Nephron (organoid): ENCODE results near the gene TANK.
"Not testable (repeated sequence)": the region's sequence is repeated elsewhere in the genome, so short reads cannot be mapped to it uniquely, and the experiment has no call there.

Source experiments
- H3K27ac Mint-ChIP-seq, 3 experiments: 2 replicates each; pipeline ENCODE4 v1.8.0; 2020; ENCODE audit warnings: mixed read lengths in 3 of 3, mild to moderate bottlenecking in 2 of 3, moderate library complexity in 1 of 3
- H3K27me3 Mint-ChIP-seq: 2 replicates; pipeline ENCODE4 v1.8.0; 2021; ENCODE audit warnings: low read depth, mild to moderate bottlenecking, moderate library complexity, mixed read lengths
- H3K36me3 Mint-ChIP-seq: 2 replicates; pipeline ENCODE4 v1.8.0; 2020; ENCODE audit warnings: low read depth, mixed read lengths
- H3K4me1 Mint-ChIP-seq: 2 replicates; pipeline ENCODE4 v1.8.0; 2020; ENCODE audit warnings: mixed read lengths
- H3K4me3 Mint-ChIP-seq, 3 experiments: 2 replicates each; pipeline ENCODE4 v1.8.0; 2020; ENCODE audit warnings: mild to moderate bottlenecking in 3 of 3, mixed read lengths in 3 of 3, moderate library complexity in 2 of 3
- H3K9me3 Mint-ChIP-seq: 2 replicates; pipeline ENCODE4 v1.8.0; 2020; ENCODE audit warnings: mixed read lengths
- CTCF ChIP-seq, 3 experiments: fragments of 200-600 bp; sonication (generic); IDR thresholded peaks; one replicate each; pipeline ENCODE4 v1.5.0; 2021; ENCODE audit warnings: antibody characterized with exemption in 3 of 3; ENCODE audit not compliant: unreplicated experiment in 3 of 3

Gene TANK

DNA sequence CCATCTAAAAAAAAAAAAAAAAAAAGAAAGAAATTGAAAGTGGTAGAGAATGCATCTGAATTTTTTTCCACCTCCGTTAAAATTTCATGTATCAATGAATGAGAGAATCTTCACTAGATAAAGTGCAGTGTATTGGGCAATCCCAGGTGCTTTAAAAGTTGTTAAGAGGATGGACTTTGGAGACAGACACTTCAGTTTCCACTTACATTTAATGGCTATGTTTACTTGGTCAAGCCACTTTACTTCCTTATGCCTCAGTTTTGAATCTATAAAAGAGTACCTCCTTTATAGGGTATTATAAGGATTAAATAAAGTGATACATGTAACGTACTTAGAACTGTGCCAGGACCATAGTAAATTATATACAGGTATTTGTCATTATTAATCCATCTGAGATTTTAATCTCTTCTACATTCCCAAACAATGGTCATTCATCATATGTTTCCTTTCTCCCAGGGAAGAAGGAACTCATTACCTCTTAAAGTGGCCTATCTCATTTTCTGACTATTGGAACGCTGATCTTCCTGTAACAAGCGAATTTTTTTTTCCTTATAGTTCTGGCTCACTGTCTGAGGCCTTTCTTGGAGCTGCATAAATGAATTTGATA, 29.1 kb upstream of the TANK start:
- Mint-ChIP-seq H3K27me3 (no peaks in the 10 kb centered on the region), H3K4me3 (no peak overlapping the region), H3K4me1 (peaks cover 18% of the 10 kb centered on the region), H3K9me3 (no peaks in the 10 kb centered on the region), H3K36me3 (no peaks in the 10 kb centered on the region), H3K27ac (no peak overlapping the region)
- no peak for TF ChIP-seq CTCF (IDR thresholded peaks at IDR 0.05; ENCODE audit: unreplicated experiment in 3 of 3)

GRCh38 chr2:161131804-161132203, 28.4 kb upstream of the TANK start:
- H3K4me3 Mint-ChIP-seq, result no peak overlapping the region
- peaks cover 24% of the 10 kb centered on the region for H3K4me1 Mint-ChIP-seq
- H3K27me3 Mint-ChIP-seq, result no peaks in the 10 kb centered on the region
- TF ChIP-seq CTCF (IDR thresholded peaks at IDR 0.05; ENCODE audit: unreplicated experiment in 3 of 3), result no peak
- no peaks in the 10 kb centered on the region for H3K36me3 Mint-ChIP-seq
- no peaks in the 10 kb centered on the region for H3K9me3 Mint-ChIP-seq
- H3K27ac Mint-ChIP-seq, result no peak overlapping the region

DNA sequence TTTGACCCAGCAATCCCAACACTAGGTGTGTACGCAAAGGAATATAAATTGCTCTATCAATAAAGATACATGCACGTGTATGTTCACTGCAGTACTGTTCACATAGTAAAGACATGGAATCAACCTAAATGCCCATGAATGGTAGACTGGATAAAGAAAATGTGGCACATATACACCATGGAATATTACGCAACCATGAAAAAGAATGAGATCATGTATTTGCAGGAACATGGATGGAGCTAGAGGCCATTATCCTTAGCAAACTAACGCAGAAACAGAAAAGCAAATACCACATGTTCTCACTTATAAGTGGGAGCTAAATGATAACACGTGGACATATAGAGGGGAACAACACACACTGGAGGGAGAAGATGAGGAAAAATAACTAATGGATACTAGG, 27.8 kb upstream of the TANK start:
- H3K27me3 Mint-ChIP-seq, H3K27ac Mint-ChIP-seq, H3K4me3 Mint-ChIP-seq, H3K9me3 Mint-ChIP-seq, H3K36me3 Mint-ChIP-seq: not testable (repeated sequence)
- peaks cover 26% of the 10 kb centered on the region for H3K4me1 Mint-ChIP-seq

DNA sequence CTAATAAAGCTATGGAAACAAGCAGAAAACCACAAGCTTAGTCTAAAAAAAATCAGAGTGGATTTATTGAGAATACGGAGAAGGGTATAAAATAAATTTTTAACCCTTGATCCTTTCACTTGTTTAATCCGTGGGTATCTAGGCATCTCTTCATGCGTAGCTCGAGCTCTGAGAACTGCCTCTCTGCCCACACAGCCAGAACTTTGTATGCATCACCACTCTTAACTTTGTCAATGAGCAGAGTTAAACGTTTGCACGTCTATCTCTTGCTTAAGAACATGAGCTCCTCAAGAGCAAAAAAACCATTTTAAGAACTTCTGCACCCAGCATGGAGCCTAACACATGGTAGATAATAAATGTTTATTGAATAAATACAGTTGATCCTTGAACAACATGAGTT, 26.9 kb upstream of the TANK start:
- H3K4me3 Mint-ChIP-seq, result no peak overlapping the region
- H3K27me3 Mint-ChIP-seq, result no peaks in the 10 kb centered on the region
- H3K27ac Mint-ChIP-seq, result peak overlapping the region; percentile 75 to 98 (median 95)
- H3K9me3 Mint-ChIP-seq, result no peaks in the 10 kb centered on the region
- peaks cover 26% of the 10 kb centered on the region for H3K4me1 Mint-ChIP-seq
- no peak for TF ChIP-seq CTCF (IDR thresholded peaks at IDR 0.05; ENCODE audit: unreplicated experiment in 3 of 3)
- H3K36me3 Mint-ChIP-seq, result no peaks in the 10 kb centered on the region

DNA sequence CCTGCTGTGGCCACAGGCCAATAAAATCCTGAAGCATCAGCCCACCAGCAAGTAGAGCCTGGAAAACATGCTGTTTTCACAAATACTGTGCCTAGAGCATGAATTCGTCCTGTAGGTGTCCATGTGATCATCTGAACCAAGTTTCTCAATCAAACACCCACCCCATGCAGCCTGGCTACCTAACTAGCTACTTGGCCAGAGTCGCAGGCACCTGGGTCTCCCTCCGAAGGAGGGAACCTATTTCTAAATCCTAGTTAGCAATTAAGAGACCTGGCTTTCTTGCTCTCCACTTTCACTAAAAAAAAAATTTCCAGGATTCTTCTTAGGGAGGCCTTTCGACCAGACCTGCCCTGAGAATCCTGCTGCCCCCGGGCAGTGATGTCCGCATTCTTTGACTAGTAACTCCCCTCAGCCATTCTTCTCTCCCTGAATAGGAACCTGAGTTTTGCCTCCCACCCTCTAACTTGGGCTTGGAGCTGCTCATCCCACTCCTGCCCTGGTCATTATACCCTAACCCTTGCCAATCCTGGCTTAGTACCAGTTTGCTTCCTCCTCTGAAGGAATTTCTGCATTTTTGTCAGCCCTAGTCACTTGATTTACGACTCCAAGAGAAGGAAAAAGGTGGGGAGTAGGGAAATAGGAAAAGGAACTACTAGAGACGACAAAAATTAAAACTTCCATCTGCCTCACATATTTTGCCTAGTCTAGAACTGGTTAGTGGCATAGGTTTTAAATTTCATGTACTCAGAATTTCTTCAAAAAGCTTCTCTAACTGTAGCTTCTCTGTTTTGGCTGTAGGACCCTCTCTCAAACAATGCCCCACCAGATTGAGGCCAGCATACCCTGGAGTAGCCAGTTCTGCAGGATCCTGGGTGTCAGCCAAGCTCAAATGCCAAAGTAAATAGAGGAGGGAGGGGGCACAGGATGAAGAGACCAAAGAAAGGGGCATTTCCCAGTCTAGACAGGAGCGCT, 25.4 kb upstream of the TANK start:
- H3K9me3 Mint-ChIP-seq, result no peaks in the 10 kb centered on the region
- peaks cover 37% of the 10 kb centered on the region for H3K4me1 Mint-ChIP-seq
- H3K27me3 Mint-ChIP-seq, result no peaks in the 10 kb centered on the region
- peak overlapping the region; percentile 95 to 98 (median 98) for H3K27ac Mint-ChIP-seq
- H3K36me3 Mint-ChIP-seq, result no peaks in the 10 kb centered on the region
- peak overlapping the region; percentile 24 to 48 (median 46) for H3K4me3 Mint-ChIP-seq
- TF ChIP-seq CTCF (IDR thresholded peaks at IDR 0.05; ENCODE audit: unreplicated experiment in 3 of 3), result no peak

- H3K27me3 Mint-ChIP-seq, result no peaks in the 10 kb centered on the region
- no peaks in the 10 kb centered on the region for H3K36me3 Mint-ChIP-seq
- no peaks in the 10 kb centered on the region for H3K9me3 Mint-ChIP-seq
- H3K4me3 Mint-ChIP-seq, result no peak overlapping the region
- TF ChIP-seq CTCF (IDR thresholded peaks at IDR 0.05; ENCODE audit: unreplicated experiment in 3 of 3), result no peak
- peak overlapping the region; percentile 95 to 98 (median 95) for H3K27ac Mint-ChIP-seq
- H3K4me1 Mint-ChIP-seq, result peaks cover 42% of the 10 kb centered on the region
Measured at GRCh38 chr2:161135951-161136593, 24.2 kb upstream of the TANK start.
